Measurements from ENCODE around the gene ZNF529. TPM values are rescaled to one million over a fixed set of nuclear protein-coding genes. Genes with fewer than 3 reads are reported as not detected.
A peak's percentile ranks its signal among the peaks of the same experiment; 100 is the strongest.

The ZNF529 gene
- total and polyA plus RNA-seq, 2 of the 13 experiments (the other 11 are each of a cell fraction or from before 2014, with no cell fraction given), result 9.3 to 10.6 TPM

- TF ChIP-seq ZNF431 (CRISPR knock-in tag; IDR thresholded peaks at IDR 0.05; ENCODE audit: borderline replicate concordance, low read depth) (0 out of 2 replicates have a peak, but pooled peaks have one; percentile 46), ZNF256 (CRISPR knock-in tag; conservative IDR thresholded peaks at IDR 0.05) (peak; percentile 89; the same call in 1 of the 2 replicates), ZNF704 (CRISPR knock-in tag; IDR thresholded peaks at IDR 0.05; ENCODE audit: borderline replicate concordance) (0 out of 2 replicates have a peak, but pooled peaks have one; percentile 10), ZNF619 (CRISPR knock-in tag; IDR thresholded peaks at IDR 0.05) (0 out of 2 replicates have a peak, but pooled peaks have one; percentile 48), ADNP (CRISPR knock-in tag; IDR thresholded peaks at IDR 0.05) (0 out of 2 replicates have a peak, but pooled peaks have one; percentile 45), ZNF263 (CRISPR knock-in tag; IDR thresholded peaks at IDR 0.05) (peak; percentile 96), REL (CRISPR knock-in tag; conservative IDR thresholded peaks at IDR 0.05) (no peak), JUNB (CRISPR knock-in tag; IDR thresholded peaks at IDR 0.05; ENCODE audit: borderline replicate concordance) (0 out of 2 replicates have a peak, but pooled peaks have one; percentile 34), MAZ (IDR thresholded peaks at IDR 0.05; ENCODE audit: borderline replicate concordance, low read depth, low read length) (no peak), MAZ (CRISPR knock-in tag; IDR thresholded peaks at IDR 0.05; ENCODE audit: low read depth) (0 out of 2 replicates have a peak, but pooled peaks have one; percentile 7)
These were observed 44.1 kb downstream of the ZNF529 start (continued) for GRCh38 chr19:36528921-36529518.

All from HepG2 (cell line).